ENCODE measurements around the gene ZNF155. TPM values are rescaled to one million over a fixed set of nuclear protein-coding genes. Genes with fewer than 3 reads are reported as not detected.
A peak's percentile ranks its signal among the peaks of the same experiment; 100 is the strongest.
"Not testable (repeated sequence)": the region's sequence is repeated elsewhere in the genome, so short reads cannot be mapped to it uniquely, and the experiment has no call there.

The ZNF155 gene
- total and polyA plus RNA-seq, 10 of the 15 experiments (the other 5 are each of a cell fraction or from before 2014, with no cell fraction given): 2.4 to 12.2 (median 5.6) TPM

DNA sequence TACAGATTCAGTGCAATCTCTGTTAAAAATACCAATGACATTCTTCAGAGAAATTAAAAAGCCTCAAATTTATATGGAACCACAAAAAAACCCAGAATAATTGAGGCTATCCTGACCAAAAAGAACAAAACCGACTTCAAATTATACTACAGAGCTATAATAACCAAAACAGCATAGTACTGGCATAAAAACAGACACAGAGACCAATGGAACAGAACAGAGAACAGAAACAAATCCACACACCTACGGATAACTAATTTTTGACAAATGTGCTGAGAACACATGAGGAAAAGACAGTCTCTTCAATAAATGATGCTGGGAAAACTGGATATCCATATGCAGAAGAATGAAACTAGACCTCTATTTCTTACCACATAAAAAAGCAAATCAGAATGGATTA is 34.2 kb upstream of the ZNF155 start:
- SMC1A ChIA-PET (ENCODE audit: uncharacterized antibody, unreplicated experiment); H3K27me3 ChIP-seq (replicated peaks in 1 of 2; ENCODE audit: control insufficient read depth in 2 of 2, insufficient read depth in 2 of 2, low read length in 1 of 2); H4K20me1 ChIP-seq (ENCODE audit: control insufficient read depth, insufficient read depth); ATAC-seq; H3K4me1 ChIP-seq (ENCODE audit: control insufficient read depth, insufficient read depth, low read length); BruUV-seq (replicated peaks); H3K79me2 ChIP-seq (ENCODE audit: control insufficient read depth, insufficient read depth, low read length); H3K9me3 ChIP-seq (replicated peaks; ENCODE audit: control insufficient read depth, insufficient read depth, low read length); CTCF ChIA-PET; intact Hi-C loops (cut with micrococcal nuclease; ENCODE audit: unreplicated experiment); H3K4me3 ChIP-seq; H2AFZ ChIP-seq (ENCODE audit: control insufficient read depth, low read depth, low read length); DNase-seq (ENCODE audit: low read depth, low spot score); H3K36me3 ChIP-seq (ENCODE audit: control insufficient read depth in 2 of 2, insufficient read depth in 2 of 2, low read length in 1 of 2); FAIRE-seq; RAD21 ChIA-PET (ENCODE audit: unreplicated experiment); H3K4me2 ChIP-seq (ENCODE audit: control insufficient read depth, insufficient read depth); H3K9ac ChIP-seq (ENCODE audit: control insufficient read depth, insufficient read depth, low read length); H3K27ac ChIP-seq (ENCODE audit: control insufficient read depth, insufficient read depth); in situ Hi-C loops (cut with MboI): not testable (repeated sequence)
- 51% methylated on average over 2 of the region's 2 CpGs for WGBS (ENCODE audit: insufficient coverage, insufficient replicate concordance, low lambda C conversion rate, missing lambda C conversion rate)
- POLR2A ChIA-PET: interaction anchor here (0.6 to 2.4 kb wide), 2 partner anchors 14 to 1758 kb away, joined by 4 to 16 read pairs; partner anchors contain the start of gene ZNF45

DNA sequence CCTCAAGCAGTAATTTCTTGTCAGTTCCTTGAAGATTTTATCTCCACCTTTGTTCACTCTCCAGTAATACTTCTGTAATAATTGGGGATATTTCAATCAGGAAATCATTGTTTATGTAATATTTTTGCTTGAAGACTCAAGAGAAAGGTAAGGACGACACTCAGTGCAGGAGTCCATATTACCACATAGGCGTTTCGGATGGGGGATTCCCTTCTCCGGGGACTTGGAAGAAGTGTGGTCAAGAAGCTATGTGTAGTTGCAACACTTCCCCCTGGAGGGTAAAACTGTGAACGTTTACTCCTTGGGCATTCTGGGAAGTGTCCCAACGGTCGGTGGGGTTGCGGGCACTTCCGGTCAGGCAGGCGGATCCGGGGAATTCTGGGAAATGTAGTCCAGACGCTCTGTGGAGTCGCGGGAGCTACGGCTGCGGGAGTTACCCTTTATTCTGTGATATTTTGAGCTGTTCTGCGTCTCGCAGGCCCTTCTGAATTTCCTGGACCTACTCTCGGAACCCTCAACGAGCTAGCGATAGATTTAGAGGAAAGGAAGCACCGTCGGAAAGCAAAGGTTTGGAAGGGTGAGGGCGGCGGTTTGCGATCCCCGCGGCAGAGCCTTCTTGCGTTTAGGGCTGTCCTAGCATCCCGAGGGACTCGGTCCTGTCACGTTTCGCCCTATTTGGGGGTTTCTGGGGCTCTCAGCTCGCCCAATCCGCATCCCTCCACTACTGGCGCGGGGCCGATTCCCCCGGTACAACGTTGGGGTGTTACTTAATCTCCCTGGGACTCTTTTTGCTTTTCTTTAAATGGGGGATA is 32.9 kb upstream of the ZNF155 start, which contains the start of gene ZNF221:
Gene ZNF221 (plus strand): TSS at position 395 of the 812 bp plus-strand sequence. CDS start 11,499 bp downstream, outside the sequence.
- no peaks in the 10 kb centered on the region for H3K79me2 ChIP-seq (ENCODE audit: control insufficient read depth, insufficient read depth, low read length)
- H3K27me3 ChIP-seq (replicated peaks in 1 of 2; ENCODE audit: control insufficient read depth in 2 of 2, insufficient read depth in 2 of 2, low read length in 1 of 2): no peaks in the 10 kb centered on the region
- intact Hi-C loops (cut with micrococcal nuclease; ENCODE audit: unreplicated experiment): loop anchor here (1.0 kb wide), 2 partner anchors 15 to 33 kb away; partner anchors contain the start of gene ZNF155
- no peaks in the 10 kb centered on the region for H4K20me1 ChIP-seq (ENCODE audit: control insufficient read depth, insufficient read depth)
- no peaks in the 10 kb centered on the region for H3K36me3 ChIP-seq (ENCODE audit: control insufficient read depth in 2 of 2, insufficient read depth in 2 of 2, low read length in 1 of 2)
- DNase-seq (ENCODE audit: low read depth, low spot score): peak; percentile 79
- SMC1A ChIA-PET (ENCODE audit: uncharacterized antibody, unreplicated experiment): interaction anchor here (0.6 to 1.5 kb wide), 7 partner anchors 16 to 257 kb away, joined by 3 to 12 read pairs (median 3); partner anchors contain the start of gene ZNF45
- H3K9me3 ChIP-seq (replicated peaks; ENCODE audit: control insufficient read depth, insufficient read depth, low read length): no peaks in the 10 kb centered on the region; the same call in 1 of the 3 replicates
- no peaks in the 10 kb centered on the region for H3K4me1 ChIP-seq (ENCODE audit: control insufficient read depth, insufficient read depth, low read length)
- H2AFZ ChIP-seq (ENCODE audit: control insufficient read depth, low read depth, low read length): peak within 1 kb of the TSS; percentile 98
- WGBS (ENCODE audit: insufficient coverage, insufficient replicate concordance, low lambda C conversion rate, missing lambda C conversion rate): 1% methylated on average over 40 of the region's 40 CpGs
- ATAC-seq: peak; percentile 99
- peak; percentile 98 for FAIRE-seq
- peak within 1 kb of the TSS; percentile 85 for H3K4me3 ChIP-seq
- H3K9ac ChIP-seq (ENCODE audit: control insufficient read depth, insufficient read depth, low read length): peak within 1 kb of the TSS; percentile 61
- RAD21 ChIA-PET (ENCODE audit: unreplicated experiment): interaction anchor here (1.0 to 1.7 kb wide), 8 partner anchors 16 to 283 kb away, joined by 3 to 11 read pairs (median 4); partner anchors contain the start of genes ZNF155, ZNF283 and ZNF45
- H3K4me2 ChIP-seq (ENCODE audit: control insufficient read depth, insufficient read depth): peak within 1 kb of the TSS; percentile 84
- CTCF ChIA-PET: interaction anchor here (0.5 to 1.3 kb wide), 5 partner anchors 16 to 283 kb away, joined by 3 to 14 read pairs (median 3); partner anchors contain the start of gene ZNF45
- H3K27ac ChIP-seq (ENCODE audit: control insufficient read depth, insufficient read depth): peak within 1 kb of the TSS; percentile 49; the same call in 1 of the 2 replicates
- in situ Hi-C loops (cut with MboI): no loop called here
- BruUV-seq (replicated peaks): TSS peak; percentile 94
- POLR2A ChIA-PET: interaction anchor here (1.0 to 2.4 kb wide), 4 partner anchors 15 to 52 kb away, joined by 3 to 16 read pairs (median 4); partner anchors contain the start of gene ZNF45
- TF ChIP-seq CREM (IDR thresholded peaks at IDR 0.05; ENCODE audit: low read depth) (peak; percentile 79), GATAD2B (conservative IDR thresholded peaks at IDR 0.05; ENCODE audit: low read depth) (peak; percentile 84), SIX5 (IDR thresholded peaks at IDR 0.05; ENCODE audit: low read depth, low read length, severe bottlenecking) (peak; percentile 86), POU2F2 (IDR thresholded peaks at IDR 0.05; ENCODE audit: borderline replicate concordance, low read depth, low read length) (no peak), HCFC1 (IDR thresholded peaks at IDR 0.05; ENCODE audit: low read length) (peak; percentile 94), CHD2 (IDR thresholded peaks at IDR 0.05; ENCODE audit: borderline replicate concordance, low read depth, low read length) (peak; percentile 58; the same call in 1 of the 2 replicates), EED (IDR thresholded peaks at IDR 0.05; ENCODE audit: low read depth) (peak; percentile 67), ZNF622 (IDR thresholded peaks at IDR 0.05) (no peak), SMARCA5 (IDR thresholded peaks at IDR 0.05) (no peak), NRF1 (conservative IDR thresholded peaks at IDR 0.05; ENCODE audit: low read depth, low read length) (no peak), IKZF1 (conservative IDR thresholded peaks at IDR 0.05) (peak; percentile 98), STAT3 (IDR thresholded peaks at IDR 0.05; ENCODE audit: low read depth, low read length) (peak; percentile 43; the same call in 1 of the 2 replicates), BHLHE40 (IDR thresholded peaks at IDR 0.05; ENCODE audit: borderline replicate concordance in 1 of 2, low read depth in 2 of 2, low read length in 1 of 2) (peak; percentile 72 to 84; a peak in 3 of 4 replicates), HDGF (IDR thresholded peaks at IDR 0.05) (0 out of 2 replicates have a peak, but pooled peaks have one; percentile 40)
- TF ChIP-seq, protein P1, sequence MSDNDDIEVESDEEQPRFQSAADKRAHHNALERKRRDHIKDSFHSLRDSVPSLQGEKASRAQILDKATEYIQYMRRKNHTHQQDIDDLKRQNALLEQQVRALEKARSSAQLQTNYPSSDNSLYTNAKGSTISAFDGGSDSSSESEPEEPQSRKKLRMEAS (IDR thresholded peaks at IDR 0.05; ENCODE audit: low read depth, low read length): no peak
